ENCODE results near the gene ATP6V0C. TPM values are rescaled to one million over a fixed set of nuclear protein-coding genes. Genes with fewer than 3 reads are reported as not detected.
A peak's percentile ranks its signal among the peaks of the same experiment; 100 is the strongest.

Gene ATP6V0C
- total and polyA plus RNA-seq, 2 of the 8 experiments (the other 6 are each of a cell fraction or from before 2014, with no cell fraction given) = 125 to 176 TPM

DNA sequence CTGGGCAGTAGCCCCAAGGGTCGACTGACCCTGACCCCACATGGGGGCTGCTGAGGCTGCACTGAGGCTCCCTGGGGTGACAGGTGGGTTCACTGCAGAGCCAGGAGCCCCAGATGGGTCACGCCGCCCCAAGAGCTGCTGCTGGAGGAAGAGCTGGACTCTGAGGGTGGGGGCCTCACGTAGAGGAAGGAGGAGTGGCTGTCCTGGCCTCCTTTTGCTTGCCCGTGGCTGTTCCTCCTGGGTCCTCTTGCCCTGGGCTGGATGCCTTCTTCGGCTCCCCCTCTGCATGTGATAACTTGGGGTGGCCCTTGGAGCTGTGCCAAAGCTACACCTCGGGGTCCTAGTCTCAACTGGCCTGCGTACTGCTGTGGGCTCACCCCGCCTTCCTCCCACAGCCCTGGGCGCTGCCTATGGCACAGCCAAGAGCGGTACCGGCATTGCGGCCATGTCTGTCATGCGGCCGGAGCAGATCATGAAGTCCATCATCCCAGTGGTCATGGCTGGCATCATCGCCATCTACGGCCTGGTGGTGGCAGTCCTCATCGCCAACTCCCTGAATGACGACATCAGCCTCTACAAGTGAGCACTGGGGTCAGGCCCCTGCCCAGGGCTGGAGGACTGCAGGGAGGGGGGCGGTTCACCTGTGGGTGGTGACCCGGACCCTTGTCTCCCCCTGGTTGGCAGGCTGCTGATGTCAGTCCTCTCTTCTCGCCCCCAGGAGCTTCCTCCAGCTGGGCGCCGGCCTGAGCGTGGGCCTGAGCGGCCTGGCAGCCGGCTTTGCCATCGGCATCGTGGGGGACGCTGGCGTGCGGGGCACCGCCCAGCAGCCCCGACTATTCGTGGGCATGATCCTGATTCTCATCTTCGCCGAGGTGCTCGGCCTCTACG is 5.3 kb downstream of the ATP6V0C start:
- peaks cover 26 to 59% of the 10 kb centered on the region in 2 experiments for H3K79me2 ChIP-seq (ENCODE audit: control insufficient read depth in 1 of 2, insufficient read depth in 2 of 2, low read length in 2 of 2)

More for the DNA sequence above, 5.3 kb downstream of the ATP6V0C start:
- Histone ChIP-seq H2BK5ac (ENCODE audit: low read depth, low read length) (no peak overlapping the region), H3K56ac (replicated peaks; ENCODE audit: insufficient read length, low read depth, low read length) (no peak overlapping the region), H3K4me1 (replicated peaks in 1 of 4; ENCODE audit: control insufficient read depth in 3 of 4, insufficient read depth in 4 of 4, low read length in 3 of 4) (peaks cover 0 to 22% (median 5%) of the 10 kb centered on the region in 4 experiments; a peak in 5 of 7 replicates), H2BK15ac (ENCODE audit: low read length) (no peak overlapping the region), H4K8ac (ENCODE audit: extremely low read depth, insufficient read depth, low read length) (0 out of 2 replicates have a peak overlapping the region, but pooled peaks have one; percentile 57), H2BK20ac (ENCODE audit: low read length) (no peak overlapping the region), H3K23ac (ENCODE audit: insufficient read length) (no peak overlapping the region), H3K4me3 (ENCODE audit: extremely low read depth in 1 of 4, insufficient read depth in 2 of 4, low read depth in 3 of 4, low read length in 4 of 4) (no peak overlapping the region), H2BK120ac (replicated peaks; ENCODE audit: low read depth, low read length) (no peak overlapping the region), H3K79me1 (ENCODE audit: low read depth, low read length) (peaks cover 26% of the 10 kb centered on the region), H4K91ac (replicated peaks; ENCODE audit: insufficient read length, low read length) (no peak overlapping the region), H3K14ac (ENCODE audit: insufficient read length) (no peak overlapping the region), H3K23me2 (ENCODE audit: low read depth, low read length) (peaks cover 10% of the 10 kb centered on the region; the same call in 1 of the 2 replicates), H3K4me2 (ENCODE audit: insufficient read depth in 1 of 2, low read depth in 2 of 2, low read length in 2 of 2) (no peak overlapping the region; a peak in 1 of 4 replicates), H2AFZ (ENCODE audit: low read length) (no peak overlapping the region), H3K9ac (replicated peaks in 1 of 4; ENCODE audit: extremely low read depth in 1 of 4, low read depth in 3 of 4, low read length in 3 of 4) (no peak overlapping the region), H2AK5ac (ENCODE audit: low read depth, low read length) (no peak overlapping the region), H2BK12ac (ENCODE audit: low read depth, low read length) (no peak overlapping the region), H3K36me3 (ENCODE audit: control insufficient read depth in 2 of 4, insufficient read depth in 4 of 4, low read length in 3 of 4) (peaks cover 2 to 10% (median 4%) of the 10 kb centered on the region in 4 experiments; a peak in 5 of 8 replicates), H4K20me1 (replicated peaks in 1 of 2; ENCODE audit: control insufficient read depth in 1 of 2, insufficient read depth in 2 of 2, low read length in 2 of 2) (peaks cover 31 to 40% of the 10 kb centered on the region in 2 experiments), H3K27ac (ENCODE audit: low read depth, low read length) (no peak overlapping the region), H4K5ac (ENCODE audit: insufficient read length, low read depth, low read length) (no peak overlapping the region), H3K4ac (replicated peaks; ENCODE audit: insufficient read length, low read depth, low read length) (no peak overlapping the region), H3K9me3 (ENCODE audit: insufficient read depth in 2 of 2, low read depth in 1 of 2, low read length in 1 of 2) (no peaks in the 10 kb centered on the region), H3K18ac (ENCODE audit: extremely low read depth, low read length) (no peak overlapping the region), H3K27me3 (replicated peaks in 1 of 4; ENCODE audit: control insufficient read depth in 3 of 4, extremely low read depth in 1 of 4, insufficient read depth in 3 of 4, low read length in 3 of 4) (no peaks in the 10 kb centered on the region)
- FAIRE-seq (no peak), DNase-seq (ENCODE audit: low read depth in 1 of 2, low spot score in 2 of 2) (no peak)
- 94% methylated on average over 34 of the region's 39 CpGs; no CpG with 5 or more reads in 1 of the 2 experiments for WGBS, 2 experiments (ENCODE audit: extremely low coverage in 1 of 2, insufficient coverage in 1 of 2, insufficient read length in 1 of 2, insufficient replicate concordance in 2 of 2, low coverage in 1 of 2, low lambda C conversion rate in 2 of 2, missing lambda C conversion rate in 1 of 2)
- TF ChIP-seq GTF2F1 (IDR thresholded peaks at IDR 0.05; ENCODE audit: borderline replicate concordance, low read depth, low read length) (no peak), CTCF (IDR thresholded peaks at IDR 0.05; ENCODE audit: control extremely low read depth in 1 of 3, insufficient read depth in 1 of 3, low read depth in 1 of 3, low read length in 3 of 3) (peak in 2 of 3 experiments; percentile 17 to 20; a peak in 2 of 4 replicates), SP4 (IDR thresholded peaks at IDR 0.05; ENCODE audit: low read length) (no peak), RFX5 (IDR thresholded peaks at IDR 0.05; ENCODE audit: borderline replicate concordance, low read depth, low read length) (no peak), GABPA (IDR thresholded peaks at IDR 0.05; ENCODE audit: borderline replicate concordance, insufficient read depth, low read length) (no peak)
- TF ChIP-seq, protein P1, sequence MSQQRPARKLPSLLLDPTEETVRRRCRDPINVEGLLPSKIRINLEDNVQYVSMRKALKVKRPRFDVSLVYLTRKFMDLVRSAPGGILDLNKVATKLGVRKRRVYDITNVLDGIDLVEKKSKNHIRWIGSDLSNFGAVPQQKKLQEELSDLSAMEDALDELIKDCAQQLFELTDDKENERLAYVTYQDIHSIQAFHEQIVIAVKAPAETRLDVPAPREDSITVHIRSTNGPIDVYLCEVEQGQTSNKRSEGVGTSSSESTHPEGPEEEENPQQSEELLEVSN (IDR thresholded peaks at IDR 0.05) = no peak
- CTCF ChIA-PET (ENCODE audit: partially characterized antibody) = interaction anchor here (0.9 to 1.4 kb wide), 4 partner anchors 12 to 255 kb away, joined by 3 to 4 read pairs (median 3); partner anchors contain the start of gene CEMP1
- POLR2A ChIA-PET (ENCODE audit: partially characterized antibody) = interaction anchor here (0.8 to 7.6 kb wide), 3 partner anchors 8 to 33 kb away, joined by 3 to 108 read pairs (median 4); partner anchors contain the start of gene CEMP1

Data from H1 (cell line).